ENCODE data around the gene MRPS15. TPM values are rescaled to one million over a fixed set of nuclear protein-coding genes. Genes with fewer than 3 reads are reported as not detected.
"Not testable (repeated sequence)": the region's sequence is repeated elsewhere in the genome, so short reads cannot be mapped to it uniquely, and the experiment has no call there.

The MRPS15 gene
- polyA plus RNA-seq, 1 experiment = 73.5 TPM

DNA sequence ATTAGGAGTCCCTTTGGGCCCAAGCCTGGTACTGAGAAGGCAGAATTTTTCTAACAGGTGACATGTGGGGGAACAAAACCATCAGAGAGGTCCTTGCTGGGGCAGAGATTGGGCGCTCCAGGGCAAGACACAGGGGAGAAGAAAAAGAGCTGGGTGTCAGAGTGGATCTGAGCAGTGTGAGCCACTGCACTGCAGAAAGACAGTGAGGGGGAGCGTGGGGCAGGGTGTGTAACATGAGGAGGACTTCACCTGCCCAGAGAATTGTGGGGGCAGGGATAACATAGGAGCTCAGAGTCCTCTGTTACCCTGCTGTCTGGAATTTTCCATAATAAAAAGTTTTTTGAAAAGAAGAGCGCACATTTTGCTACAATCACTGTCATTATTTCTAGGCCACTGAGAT lies 44.1 kb upstream of the MRPS15 start:
- Histone ChIP-seq H3K27me3 (ENCODE audit: control insufficient read depth, insufficient read depth, low read length) (no peaks in the 10 kb centered on the region), H3K27ac (ENCODE audit: low read depth, low read length) (no peak overlapping the region), H3K9me3 (ENCODE audit: control insufficient read depth, insufficient read depth, low read length) (no peaks in the 10 kb centered on the region), H3K4me3 (ENCODE audit: low read depth, low read length) (no peak overlapping the region)
- DNase-seq (ENCODE audit: low read depth, low spot score) = no peak
- POLR2A ChIA-PET = no interaction called here
- CTCF ChIA-PET = no interaction called here
- TF ChIP-seq, protein P1, sequence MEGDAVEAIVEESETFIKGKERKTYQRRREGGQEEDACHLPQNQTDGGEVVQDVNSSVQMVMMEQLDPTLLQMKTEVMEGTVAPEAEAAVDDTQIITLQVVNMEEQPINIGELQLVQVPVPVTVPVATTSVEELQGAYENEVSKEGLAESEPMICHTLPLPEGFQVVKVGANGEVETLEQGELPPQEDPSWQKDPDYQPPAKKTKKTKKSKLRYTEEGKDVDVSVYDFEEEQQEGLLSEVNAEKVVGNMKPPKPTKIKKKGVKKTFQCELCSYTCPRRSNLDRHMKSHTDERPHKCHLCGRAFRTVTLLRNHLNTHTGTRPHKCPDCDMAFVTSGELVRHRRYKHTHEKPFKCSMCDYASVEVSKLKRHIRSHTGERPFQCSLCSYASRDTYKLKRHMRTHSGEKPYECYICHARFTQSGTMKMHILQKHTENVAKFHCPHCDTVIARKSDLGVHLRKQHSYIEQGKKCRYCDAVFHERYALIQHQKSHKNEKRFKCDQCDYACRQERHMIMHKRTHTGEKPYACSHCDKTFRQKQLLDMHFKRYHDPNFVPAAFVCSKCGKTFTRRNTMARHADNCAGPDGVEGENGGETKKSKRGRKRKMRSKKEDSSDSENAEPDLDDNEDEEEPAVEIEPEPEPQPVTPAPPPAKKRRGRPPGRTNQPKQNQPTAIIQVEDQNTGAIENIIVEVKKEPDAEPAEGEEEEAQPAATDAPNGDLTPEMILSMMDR (IDR thresholded peaks at IDR 0.05; ENCODE audit: low read depth, low read length) = no peak

DNA sequence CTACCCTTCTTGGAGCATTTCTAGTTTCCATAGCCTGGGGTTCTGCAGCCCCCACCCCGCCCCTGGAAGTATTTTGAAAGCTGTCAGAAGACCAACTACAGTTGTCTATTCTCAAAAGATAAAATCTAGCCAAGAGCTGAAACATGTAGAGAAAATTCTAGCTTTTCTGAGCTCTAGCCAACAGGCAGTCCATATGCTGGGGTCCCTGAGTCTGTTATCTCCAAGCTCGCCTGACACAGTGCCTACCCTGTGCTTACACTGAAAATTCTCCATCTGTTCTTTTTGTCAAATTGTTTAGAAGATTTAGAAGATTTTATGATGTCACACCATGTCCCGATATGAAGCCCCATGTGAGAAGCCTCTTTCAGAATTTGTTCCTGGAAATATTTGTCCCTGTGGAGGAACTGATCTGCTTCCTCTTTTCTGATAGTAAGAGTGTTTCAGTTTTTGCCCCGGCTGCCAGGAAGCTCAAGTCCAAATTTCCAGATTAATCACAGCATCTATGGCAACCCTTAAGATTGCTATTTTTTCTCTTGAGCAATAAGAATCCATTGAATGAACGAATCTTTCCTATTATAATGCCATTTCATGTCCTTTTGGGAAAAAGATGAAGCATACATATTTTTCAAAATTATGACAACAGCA lies 42.2 kb upstream of the MRPS15 start:
- ChIA-PET POLR2A (no interaction called here), CTCF (interaction anchor here (0.7 to 1.9 kb wide), 2 partner anchors 10 to 410 kb away, joined by 6 to 8 read pairs; no protein-coding TSS in a partner anchor)
- Histone ChIP-seq H3K27me3 (ENCODE audit: control insufficient read depth, insufficient read depth, low read length) (no peaks in the 10 kb centered on the region), H3K9me3 (ENCODE audit: control insufficient read depth, insufficient read depth, low read length) (no peaks in the 10 kb centered on the region), H3K4me3 (ENCODE audit: low read depth, low read length) (no peak overlapping the region), H3K27ac (ENCODE audit: low read depth, low read length) (no peak overlapping the region)
- DNase-seq (ENCODE audit: low read depth, low spot score) = no peak
- TF ChIP-seq, protein P1 (IDR thresholded peaks at IDR 0.05; ENCODE audit: low read depth, low read length) = no peak

DNA sequence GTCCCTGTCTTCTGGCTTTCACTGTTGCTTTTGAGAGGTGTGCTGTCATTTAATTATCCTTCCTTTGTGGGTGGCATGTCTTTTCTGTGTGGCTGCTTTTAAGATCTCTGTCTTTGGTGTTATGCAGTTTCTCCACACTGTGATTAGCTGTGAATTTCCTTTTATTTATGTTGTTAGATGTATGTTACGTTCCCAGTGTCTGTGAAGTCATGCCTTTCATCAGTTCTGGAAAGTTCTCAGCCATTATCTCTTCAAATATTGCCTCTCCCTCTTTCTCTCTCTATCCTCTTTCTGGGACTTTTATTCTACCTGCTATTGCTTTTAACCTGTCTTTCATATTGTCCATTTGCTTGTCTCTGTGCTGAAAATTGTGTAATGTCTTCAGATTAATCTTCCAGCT lies 39.5 kb upstream of the MRPS15 start:
- Histone ChIP-seq H3K4me3 (ENCODE audit: low read depth, low read length) (no peak overlapping the region), H3K27ac (ENCODE audit: low read depth, low read length) (no peak overlapping the region), H3K9me3 (ENCODE audit: control insufficient read depth, insufficient read depth, low read length) (no peaks in the 10 kb centered on the region), H3K27me3 (ENCODE audit: control insufficient read depth, insufficient read depth, low read length) (no peaks in the 10 kb centered on the region)
- DNase-seq (ENCODE audit: low read depth, low spot score) = no peak
- ChIA-PET POLR2A (no interaction called here), CTCF (interaction anchor here (0.6 kb wide), 2 partner anchors 13 to 27 kb away, joined by 3 read pairs; no protein-coding TSS in a partner anchor)
- TF ChIP-seq, protein P1 (IDR thresholded peaks at IDR 0.05; ENCODE audit: low read depth, low read length) = no peak

DNA sequence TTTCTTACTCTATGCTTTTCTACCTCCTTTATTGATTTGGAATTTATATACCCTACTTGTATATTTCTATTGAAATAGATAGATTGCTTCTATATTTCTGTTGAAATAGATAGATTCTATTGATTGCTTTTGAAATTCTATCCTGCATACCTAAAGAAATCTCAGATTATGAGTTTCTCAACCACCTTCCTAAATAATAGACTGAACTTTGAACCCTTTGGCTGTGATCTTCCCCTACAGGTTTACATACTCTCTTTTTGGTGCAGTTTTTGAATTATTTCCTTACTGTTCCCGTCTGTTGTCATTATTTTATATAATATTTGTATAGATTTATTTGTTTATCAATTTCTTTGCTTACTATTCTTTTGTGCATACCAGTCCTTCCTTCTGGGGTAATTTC lies 39.0 kb upstream of the MRPS15 start:
- H3K27ac ChIP-seq (ENCODE audit: low read depth, low read length) = no peak overlapping the region
- TF ChIP-seq, protein P1 (IDR thresholded peaks at IDR 0.05; ENCODE audit: low read depth, low read length) = no peak
- POLR2A ChIA-PET = no interaction called here
- CTCF ChIA-PET = interaction anchor here (0.6 to 1.1 kb wide), 3 partner anchors 12 to 26 kb away, joined by 3 read pairs; no protein-coding TSS in a partner anchor
- no peaks in the 10 kb centered on the region for H3K27me3 ChIP-seq (ENCODE audit: control insufficient read depth, insufficient read depth, low read length)
- DNase-seq (ENCODE audit: low read depth, low spot score) = no peak
- no peaks in the 10 kb centered on the region for H3K9me3 ChIP-seq (ENCODE audit: control insufficient read depth, insufficient read depth, low read length)
- H3K4me3 ChIP-seq (ENCODE audit: low read depth, low read length) = no peak overlapping the region

DNA sequence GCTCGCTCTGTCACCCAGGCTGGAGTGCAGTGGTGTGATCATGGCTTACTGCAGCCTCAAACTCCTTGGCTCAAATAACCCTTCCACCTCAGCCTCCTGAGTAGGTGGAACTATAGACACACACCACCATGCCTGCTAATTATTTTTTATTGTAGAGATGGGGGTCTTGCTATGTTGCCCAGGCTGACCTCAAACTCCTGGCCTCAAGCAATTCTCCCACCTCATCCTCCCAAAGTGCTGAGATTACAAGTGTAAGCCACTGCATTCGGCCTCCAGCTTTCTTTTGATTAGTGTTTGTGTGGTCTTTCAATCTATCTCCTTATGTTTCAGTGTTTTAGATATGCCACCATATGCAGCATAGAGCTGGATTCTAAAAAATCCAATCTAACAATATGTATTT lies 38.4 kb upstream of the MRPS15 start:
- no peak overlapping the region for H3K27ac ChIP-seq (ENCODE audit: low read depth, low read length)
- no peak for DNase-seq (ENCODE audit: low read depth, low spot score)
- TF ChIP-seq, protein P1 (IDR thresholded peaks at IDR 0.05; ENCODE audit: low read depth, low read length) = no peak
- no peak overlapping the region for H3K4me3 ChIP-seq (ENCODE audit: low read depth, low read length)
- POLR2A ChIA-PET = no interaction called here
- CTCF ChIA-PET = interaction anchor here (1.0 to 1.1 kb wide), 2 partner anchors 12 to 14 kb away, joined by 3 to 6 read pairs; no protein-coding TSS in a partner anchor
- H3K9me3 ChIP-seq (ENCODE audit: control insufficient read depth, insufficient read depth, low read length) = no peaks in the 10 kb centered on the region
- no peaks in the 10 kb centered on the region for H3K27me3 ChIP-seq (ENCODE audit: control insufficient read depth, insufficient read depth, low read length)

DNA sequence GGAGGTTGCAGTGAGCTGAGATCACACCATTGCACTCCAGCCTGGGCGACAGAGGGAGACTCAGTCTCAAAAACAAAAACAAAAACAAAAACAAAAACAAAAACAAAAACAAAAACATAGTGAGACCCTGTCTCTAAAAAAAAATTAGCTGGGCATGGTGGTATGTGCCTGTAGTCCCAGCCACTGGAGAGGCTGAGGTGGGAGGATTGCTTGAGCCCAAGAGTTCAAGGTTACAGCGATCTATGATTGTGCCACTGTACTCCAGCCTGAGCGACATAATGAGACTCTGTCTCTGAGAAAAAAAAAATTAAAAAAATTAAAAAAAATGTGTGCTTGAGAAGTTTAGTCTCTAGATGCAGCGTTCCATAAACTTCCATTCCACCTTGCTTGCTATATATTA lies 37.7 kb upstream of the MRPS15 start:
- CTCF ChIA-PET = interaction anchor here (1.0 to 2.3 kb wide), 2 partner anchors 14 to 15 kb away, joined by 6 to 17 read pairs; no protein-coding TSS in a partner anchor
- H3K27me3 ChIP-seq (ENCODE audit: control insufficient read depth, insufficient read depth, low read length); POLR2A ChIA-PET; H3K27ac ChIP-seq (ENCODE audit: low read depth, low read length); DNase-seq (ENCODE audit: low read depth, low spot score); H3K9me3 ChIP-seq (ENCODE audit: control insufficient read depth, insufficient read depth, low read length); H3K4me3 ChIP-seq (ENCODE audit: low read depth, low read length): not testable (repeated sequence)
